K562 (cell line): ENCODE results near the gene MAMDC2. TPM values are rescaled to one million over a fixed set of nuclear protein-coding genes. Genes with fewer than 3 reads are reported as not detected.
A peak's percentile ranks its signal among the peaks of the same experiment; 100 is the strongest.
"Not testable (repeated sequence)": the region's sequence is repeated elsewhere in the genome, so short reads cannot be mapped to it uniquely, and the experiment has no call there.

Experiments
- ATAC-seq: fragments of 200-7000 bp; cut with Tn5 transposase; 3 replicates; pipeline ENCODE4 v1.9.1; 2020; ENCODE audit warnings: moderate library complexity
- BruUV-seq: library from RNA; stranded (reverse); fragments of 400-500 nt; replicated peaks from 2 replicates; lab custom pipeline; 2021; lab: Mats Ljungman, UMichigan
- CTCF ChIA-PET: fragments of 300-600 bp; formaldehyde crosslinking; extraction: SDS; loops from one replicate; lab custom pipeline; 2021; ENCODE audit warnings: low intra/inter-chr PET ratio; lab: Yijun Ruan, JAX
- POLR2A ChIA-PET: fragments of 300-600, 350-650 bp; sonication (Branson Sonifier 250); formaldehyde crosslinking; extraction: SDS; loops from one replicate; lab custom pipeline; 2021; ENCODE audit warnings: antibody characterized with exemption, inconsistent platforms; lab: Yijun Ruan, JAX
- DNase-seq, 4 experiments: peaks; one replicate each; pipeline versions ENCODE4 v3.0.0 to v3.0.0-alpha.2; 2011 to 2018; ENCODE audit warnings: low spot score in 3 of 4, mixed read lengths in 3 of 4; ENCODE audit errors: extremely low read depth in 1 of 4
- FAIRE-seq: peaks from 2 replicates; lab custom pipeline; 2011; peaks lifted over from hg19 to GRCh38; lab: Jason Lieb, UNC
- H2AFZ ChIP-seq: 2 replicates; pipeline ENCODE4 v1.6.0; 2011; ENCODE audit warnings: low read depth, low read length, control low read depth, inconsistent platforms
- H3K27ac ChIP-seq: fragments of 200-600 bp; 3 replicates; pipeline ENCODE4 v1.8.0; 2011; ENCODE audit warnings: low read depth, mild to moderate bottlenecking, control low read depth, inconsistent platforms, low read length, moderate library complexity, mixed read lengths; ENCODE audit errors: extremely low read depth
- H3K27me3 ChIP-seq, 2 experiments: fragments of 300-600 bp in 1 of 2; 2 replicates in 1 of 2; 3 replicates in 1 of 2; pipeline versions ENCODE4 v1.6.0 to v1.8.0; 2011; ENCODE audit warnings: inconsistent platforms in 2 of 2, low read length in 2 of 2, mild to moderate bottlenecking in 1 of 2, mixed read lengths in 1 of 2, moderate library complexity in 1 of 2; ENCODE audit not compliant: control insufficient read depth in 2 of 2, insufficient read depth in 2 of 2
- H3K36me3 ChIP-seq: fragments of 300-600 bp; 3 replicates; pipeline ENCODE4 v1.8.0; 2011; ENCODE audit warnings: mild to moderate bottlenecking, low read length, inconsistent platforms; ENCODE audit not compliant: control insufficient read depth, insufficient read depth
- H3K4me1 ChIP-seq, 2 experiments: fragments of 200-600 bp in 1 of 2; replicated peaks in 1 of 2; 2 replicates in 1 of 2; 3 replicates in 1 of 2; pipeline versions ENCODE4 v1.5.1 to v1.8.0; 2011; ENCODE audit warnings: inconsistent platforms in 2 of 2, low read length in 2 of 2, mild to moderate bottlenecking in 1 of 2, mixed read lengths in 1 of 2, moderate library complexity in 1 of 2; ENCODE audit not compliant: control insufficient read depth in 2 of 2, insufficient read depth in 2 of 2
- H3K4me2 ChIP-seq: 2 replicates; pipeline ENCODE4 v1.6.1; 2011; ENCODE audit warnings: low read length, control low read depth, inconsistent platforms, mixed read lengths; ENCODE audit not compliant: insufficient read depth
- H3K4me3 ChIP-seq: fragments of 200-600 bp; sonication (generic), shearing (Covaris generic); 2 replicates; pipeline ENCODE4 v1.5.1; 2016; ENCODE audit warnings: control low read depth, inconsistent platforms
- H3K79me2 ChIP-seq: fragments of 200-600 bp; 3 replicates; pipeline ENCODE4 v1.8.0; 2011; ENCODE audit warnings: low read length, inconsistent platforms; ENCODE audit not compliant: control insufficient read depth, insufficient read depth
- H3K9ac ChIP-seq, 2 experiments: 2 replicates each; pipeline versions ENCODE4 v1.6.0 to v1.6.1; 2011; ENCODE audit warnings: low read depth in 2 of 2, low read length in 2 of 2, control low read depth in 1 of 2, inconsistent platforms in 1 of 2, mild to moderate bottlenecking in 1 of 2, mixed read lengths in 1 of 2; ENCODE audit not compliant: insufficient read depth in 1 of 2
- H3K9me1 ChIP-seq: one replicate; pipeline ENCODE4 v1.6.0; 2011; ENCODE audit warnings: inconsistent platforms, mild to moderate bottlenecking, low read length, moderate library complexity; ENCODE audit not compliant: control insufficient read depth, insufficient read depth
- H3K9me3 ChIP-seq: replicated peaks from 2 replicates; pipeline ENCODE4 v1.5.1; 2011; ENCODE audit warnings: low read depth, low read length, inconsistent platforms; ENCODE audit not compliant: control insufficient read depth, insufficient read depth
- H4K20me1 ChIP-seq: replicated peaks from 2 replicates; pipeline ENCODE4 v1.6.1; 2011; ENCODE audit warnings: low read length, inconsistent platforms, mixed read lengths; ENCODE audit not compliant: control insufficient read depth, insufficient read depth
- COPS2 ChIP-seq: fragments of 450-650 bp; conservative IDR thresholded peaks from 2 replicates; pipeline ENCODE4 v1.6.1; 2016; ENCODE audit warnings: mild to moderate bottlenecking, moderate library complexity
- E2F1 ChIP-seq: sonication (generic); formaldehyde crosslinking; IDR thresholded peaks from 2 replicates; pipeline ENCODE4 v1.8.1; 2023; ENCODE audit warnings: mild to moderate bottlenecking, missing genetic modification reagents, moderate library complexity
- GABPA ChIP-seq: fragments of 200-800 bp; sonication (Bioruptor generic); conservative IDR thresholded peaks from 2 replicates; pipeline ENCODE4 v1.6.1; 2016; ENCODE audit warnings: low read depth, missing genetic modification characterization, missing compliant biosample characterization
- HLTF ChIP-seq: fragments of 450-650 bp; IDR thresholded peaks from 2 replicates; pipeline ENCODE4 v1.6.1; 2016
- NCOR1 ChIP-seq: fragments of 450-650 bp; IDR thresholded peaks from 2 replicates; pipeline ENCODE4 v1.6.1; 2016; ENCODE audit warnings: mild to moderate bottlenecking, moderate library complexity
- PRPF4 ChIP-seq: fragments of 200-400 bp; formaldehyde crosslinking; IDR thresholded peaks from one replicate; pipeline ENCODE4 v1.6.1; 2017; ENCODE audit warnings: low read length, low read depth, mild to moderate bottlenecking; ENCODE audit not compliant: insufficient read depth, poor library complexity, severe bottlenecking
- RNF219 ChIP-seq: fragments of 250-450 bp; sonication (Bioruptor Pico); IDR thresholded peaks from 2 replicates; pipeline ENCODE4 v1.5.0; 2022; ENCODE audit warnings: mild to moderate bottlenecking
- USF1 ChIP-seq: sonication (generic); formaldehyde crosslinking; IDR thresholded peaks from 2 replicates; pipeline ENCODE4 v1.9.0; 2022; ENCODE audit warnings: mild to moderate bottlenecking, missing genetic modification reagents
- ZKSCAN8 ChIP-seq: fragments of 200-800 bp; sonication (Bioruptor generic); IDR thresholded peaks from 2 replicates; pipeline ENCODE4 v1.6.1; 2016; ENCODE audit warnings: missing genetic modification characterization, missing compliant biosample characterization
- ZNF146 ChIP-seq: IDR thresholded peaks from one replicate; pipeline ENCODE4 v1.6.1; 2018; ENCODE audit warnings: missing compliant biosample characterization; ENCODE audit not compliant: unreplicated experiment
- ZNF41 ChIP-seq: fragments of 250-450 bp; sonication (Bioruptor Pico); conservative IDR thresholded peaks from 2 replicates; pipeline ENCODE4 v1.4.0; 2020; ENCODE audit warnings: mild to moderate bottlenecking
- ZNF668 ChIP-seq: fragments of 250-450 bp; sonication (Bioruptor Pico); IDR thresholded peaks from 2 replicates; pipeline ENCODE4 v1.8.0; 2022; ENCODE audit warnings: mild to moderate bottlenecking, inconsistent platforms
- ZNF780A ChIP-seq: fragments of 250-450 bp; sonication (Bioruptor Pico); IDR thresholded peaks from 2 replicates; pipeline ENCODE4 v1.5.0; 2021; ENCODE audit warnings: mild to moderate bottlenecking
- ZNF785 ChIP-seq: fragments of 250-450 bp; sonication (Bioruptor Pico); IDR thresholded peaks from 2 replicates; pipeline ENCODE4 v1.4.0; 2020; ENCODE audit warnings: mild to moderate bottlenecking
- WGBS: fragments of 100-300 bp; shearing (Covaris generic); methylation state at CpG from one replicate; pipeline ENCODE4 v1.1.6; 2016; ENCODE audit warnings: low coverage, mixed read lengths; ENCODE audit not compliant: insufficient coverage; ENCODE audit errors: missing lambda C conversion rate; 5-methylcytosine and 5-hydroxymethylcytosine counted together
- in situ Hi-C: fragments of 300-500 bp; cut with MboI; formaldehyde crosslinking; loops from 4 replicates; pipeline ENCODE4 v1.15.0; 2018; ENCODE audit warnings: inconsistent platforms, mixed read lengths
- intact Hi-C: fragments of 100-400 bp; cut with micrococcal nuclease; formaldehyde crosslinking; loops from 2 replicates; pipeline ENCODE4 v1.14.2; 2022
- polyA plus RNA-seq, 8 experiments: library from polyadenylated mRNA; depleted of rRNA in 4 of 8; stranded (reverse) in 5 of 8; unstranded in 3 of 8; fragments of >200 nt; fragmentation: Nextera tagmentation in 2 of 8; fragmentation: Illumina TruSeq in 1 of 8; extraction: Ambion mirVana in 2 of 8; extraction: Trizol in 1 of 8; gene quantifications; 2 replicates each; pipeline versions ENCODE4 v1.2.1 to v1.2.3, GENCODE V29; 2011 to 2014; ENCODE audit warnings: inconsistent platforms in 1 of 8, missing spikeins in 1 of 8
- total RNA-seq, 7 experiments: library from RNA; depleted of rRNA in 6 of 7; stranded (reverse); fragments of >200 nt in 6 of 7; fragmentation: Illumina TruSeq in 2 of 7; extraction: Trizol in 2 of 7; gene quantifications; 2 replicates each; pipeline versions ENCODE4 v1.2.1 to v1.2.3, GENCODE V29; 2011 to 2021; ENCODE audit warnings: low replicate concordance in 1 of 7

Gene MAMDC2
- total and polyA plus RNA-seq, 9 of the 15 experiments (the other 6 are each of a cell fraction or from before 2014, with no cell fraction given), result 0.01 to 0.03 TPM; not detected in 7

GRCh38 chr9:70245952-70246351, 202.3 kb downstream of the MAMDC2 start:
- H3K79me2 ChIP-seq, H3K36me3 ChIP-seq, H4K20me1 ChIP-seq, BruUV-seq, H3K4me3 ChIP-seq, H3K27ac ChIP-seq, in situ Hi-C loops, POLR2A ChIA-PET, H3K4me1 ChIP-seq, CTCF ChIA-PET, DNase-seq, H3K4me2 ChIP-seq, intact Hi-C loops, H3K9me1 ChIP-seq, H2AFZ ChIP-seq, FAIRE-seq, ATAC-seq, H3K9ac ChIP-seq, H3K9me3 ChIP-seq, H3K27me3 ChIP-seq: not testable (repeated sequence)
- peak; percentile 65 for TF ChIP-seq ZNF146
- 0% methylated on average over 1 of the region's 1 CpG for WGBS

- BruUV-seq, result no TSS peak
- intact Hi-C loops (loop anchor here (10.0 kb wide), 1 partner anchor 235 kb away; no protein-coding TSS in a partner anchor), in situ Hi-C loops (no loop called here)
- no peaks in the 10 kb centered on the region for H3K9me1 ChIP-seq
- DNase-seq (no peak), ATAC-seq (0 out of 3 replicates have a peak, but pooled peaks have one; percentile 43), FAIRE-seq (no peak)
- H4K20me1 ChIP-seq, result no peaks in the 10 kb centered on the region
- peaks cover 0 to 2% of the 10 kb centered on the region in 2 experiments; a peak in 2 of 5 replicates for H3K4me1 ChIP-seq
- H3K27ac ChIP-seq, result no peak overlapping the region
- no peak overlapping the region for H2AFZ ChIP-seq
- H3K9me3 ChIP-seq, result no peaks in the 10 kb centered on the region
- H3K27me3 ChIP-seq, result no peaks in the 10 kb centered on the region
- no peak overlapping the region for H3K9ac ChIP-seq
- no peak overlapping the region for H3K4me2 ChIP-seq
- H3K79me2 ChIP-seq, result no peaks in the 10 kb centered on the region
- H3K36me3 ChIP-seq, result no peaks in the 10 kb centered on the region
- 55% methylated on average over 1 of the region's 1 CpG for WGBS
- no peak overlapping the region for H3K4me3 ChIP-seq
- ChIA-PET POLR2A (no interaction called here), CTCF (no interaction called here)
- TF ChIP-seq GABPA (tag), result no peak
- TF ChIP-seq E2F1 (CRISPR knock-in tag), result no peak
- no peak for TF ChIP-seq USF1 (CRISPR knock-in tag)
- TF ChIP-seq ZNF668 (CRISPR knock-in tag), result no peak
- TF ChIP-seq RNF219, result no peak
- no peak for TF ChIP-seq HLTF
- TF ChIP-seq COPS2, result no peak
- no peak for TF ChIP-seq PRPF4
- no peak for TF ChIP-seq NCOR1
- no peak for TF ChIP-seq ZNF780A
- TF ChIP-seq ZKSCAN8 (CRISPR knock-in tag), result no peak
- TF ChIP-seq ZNF41, result no peak
- TF ChIP-seq ZNF785 (CRISPR knock-in tag), result no peak
Observed at GRCh38 chr9:70250221-70250620, 206.6 kb downstream of the MAMDC2 start.
